HEK293 (cell line): Measurements from ENCODE around the gene NAV1.

ENCODE experiments used
- CTCF ChIP-seq: fragments of 450-650 bp; formaldehyde crosslinking; IDR thresholded peaks from 2 replicates; pipeline ENCODE4 v1.5.1; 2016; ENCODE audit warnings: missing biosample characterization, missing genetic modification characterization
- GLI2 ChIP-seq: fragments of 450-650 bp; formaldehyde crosslinking; IDR thresholded peaks from 2 replicates; pipeline ENCODE4; 2017; ENCODE audit warnings: missing biosample characterization, missing genetic modification characterization, low read depth, borderline replicate concordance
- HOXA7 ChIP-seq: sonication (generic); formaldehyde crosslinking; IDR thresholded peaks from 2 replicates; pipeline ENCODE4 v1.8.1; 2022; ENCODE audit warnings: missing genetic modification reagents, borderline replicate concordance
- REPIN1 ChIP-seq: fragments of 450-650 bp; formaldehyde crosslinking; IDR thresholded peaks from 2 replicates; pipeline ENCODE4 v1.5.1; 2017; ENCODE audit warnings: missing biosample characterization, missing genetic modification characterization, low read depth
- TRIM28 ChIP-seq: IDR thresholded peaks from 2 replicates; pipeline ENCODE4 v1.6.1; 2011; ENCODE audit warnings: low read length, control low read depth, borderline replicate concordance
- ZBTB21 ChIP-seq: fragments of 450-650 bp; formaldehyde crosslinking; IDR thresholded peaks from 2 replicates; pipeline ENCODE4 v1.5.1; 2017; ENCODE audit warnings: missing biosample characterization, missing genetic modification characterization
- ZFP69B ChIP-seq: fragments of 450-650 bp; formaldehyde crosslinking; IDR thresholded peaks from 2 replicates; pipeline ENCODE4 v1.5.1; 2016; ENCODE audit warnings: missing biosample characterization, missing genetic modification characterization
- ZNF174 ChIP-seq: fragments of 450-650 bp; formaldehyde crosslinking; IDR thresholded peaks from 2 replicates; pipeline ENCODE4 v1.5.0; 2017; ENCODE audit warnings: missing biosample characterization, mild to moderate bottlenecking, missing genetic modification characterization
- ZNF292 ChIP-seq: fragments of 450-650 bp; formaldehyde crosslinking; IDR thresholded peaks from 2 replicates; pipeline ENCODE4 v1.5.1; 2016; ENCODE audit warnings: low read depth, missing biosample characterization, missing genetic modification characterization, borderline replicate concordance
- ZNF302 ChIP-seq: fragments of 450-650 bp; formaldehyde crosslinking; IDR thresholded peaks from 2 replicates; pipeline ENCODE4 v1.5.1; 2016; ENCODE audit warnings: missing biosample characterization, missing genetic modification characterization, low read depth
- ZNF670 ChIP-seq: fragments of 450-650 bp; formaldehyde crosslinking; IDR thresholded peaks from 2 replicates; pipeline ENCODE4 v1.5.1; 2016; ENCODE audit warnings: missing biosample characterization, missing genetic modification characterization, low read depth
- ZNF747 ChIP-seq: fragments of 450-650 bp; formaldehyde crosslinking; IDR thresholded peaks from 2 replicates; pipeline ENCODE4 v1.5.1; 2016; ENCODE audit warnings: missing biosample characterization, missing genetic modification characterization
- TF ChIP-seq, protein P1 (sequence below): fragments of 450-650 bp; formaldehyde crosslinking; IDR thresholded peaks from 2 replicates; pipeline ENCODE4 v1.5.1; 2016; ENCODE audit warnings: missing biosample characterization, missing genetic modification characterization
- TF ChIP-seq, protein P2 (sequence below): fragments of 450-650 bp; formaldehyde crosslinking; IDR thresholded peaks from 2 replicates; pipeline ENCODE4 v1.5.1; 2016; ENCODE audit warnings: missing biosample characterization, missing genetic modification characterization

DNA sequence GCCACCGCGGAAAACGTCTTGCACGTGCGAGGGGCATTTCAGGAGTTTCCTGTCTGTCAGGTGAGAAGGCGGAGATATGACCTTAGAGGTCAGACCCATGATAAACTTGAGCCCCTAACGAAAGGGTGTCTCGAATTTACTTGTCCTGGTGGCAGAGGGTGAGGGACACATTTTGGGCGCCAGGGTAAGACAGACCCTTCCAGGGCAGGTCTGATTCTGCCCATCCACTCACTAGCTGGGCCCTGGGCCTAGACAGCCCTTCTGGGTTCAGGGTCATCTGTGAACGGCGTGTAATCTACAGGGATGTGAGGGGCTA, 31.6 kb upstream of the NAV1 start:
- TF ChIP-seq CTCF (no peak), HOXA7 (CRISPR knock-in tag) (no peak), ZNF747 (tag by site-specific recombination) (no peak), ZNF174 (no peak), ZNF302 (tag by site-specific recombination) (no peak), ZNF670 (no peak), ZBTB21 (no peak), ZFP69B (tag by site-specific recombination) (no peak), TRIM28 (no peak), ZNF292 (no peak), REPIN1 (tag by site-specific recombination) (no peak), GLI2 (tag by site-specific recombination) (no peak)
- TF ChIP-seq, protein P1, sequence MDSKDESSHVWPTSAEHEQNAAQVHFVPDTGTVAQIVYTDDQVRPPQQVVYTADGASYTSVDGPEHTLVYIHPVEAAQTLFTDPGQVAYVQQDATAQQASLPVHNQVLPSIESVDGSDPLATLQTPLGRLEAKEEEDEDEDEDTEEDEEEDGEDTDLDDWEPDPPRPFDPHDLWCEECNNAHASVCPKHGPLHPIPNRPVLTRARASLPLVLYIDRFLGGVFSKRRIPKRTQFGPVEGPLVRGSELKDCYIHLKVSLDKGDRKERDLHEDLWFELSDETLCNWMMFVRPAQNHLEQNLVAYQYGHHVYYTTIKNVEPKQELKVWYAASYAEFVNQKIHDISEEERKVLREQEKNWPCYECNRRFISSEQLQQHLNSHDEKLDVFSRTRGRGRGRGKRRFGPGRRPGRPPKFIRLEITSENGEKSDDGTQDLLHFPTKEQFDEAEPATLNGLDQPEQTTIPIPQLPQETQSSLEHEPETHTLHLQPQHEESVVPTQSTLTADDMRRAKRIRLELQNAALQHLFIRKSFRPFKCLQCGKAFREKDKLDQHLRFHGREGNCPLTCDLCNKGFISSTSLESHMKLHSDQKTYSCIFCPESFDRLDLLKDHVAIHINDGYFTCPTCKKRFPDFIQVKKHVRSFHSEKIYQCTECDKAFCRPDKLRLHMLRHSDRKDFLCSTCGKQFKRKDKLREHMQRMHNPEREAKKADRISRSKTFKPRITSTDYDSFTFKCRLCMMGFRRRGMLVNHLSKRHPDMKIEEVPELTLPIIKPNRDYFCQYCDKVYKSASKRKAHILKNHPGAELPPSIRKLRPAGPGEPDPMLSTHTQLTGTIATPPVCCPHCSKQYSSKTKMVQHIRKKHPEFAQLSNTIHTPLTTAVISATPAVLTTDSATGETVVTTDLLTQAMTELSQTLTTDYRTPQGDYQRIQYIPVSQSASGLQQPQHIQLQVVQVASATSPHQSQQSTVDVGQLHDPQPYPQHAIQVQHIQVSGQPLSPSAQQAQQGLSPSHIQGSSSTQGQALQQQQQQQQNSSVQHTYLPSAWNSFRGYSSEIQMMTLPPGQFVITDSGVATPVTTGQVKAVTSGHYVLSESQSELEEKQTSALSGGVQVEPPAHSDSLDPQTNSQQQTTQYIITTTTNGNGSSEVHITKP (tag by site-specific recombination) = no peak
- TF ChIP-seq, protein P2, sequence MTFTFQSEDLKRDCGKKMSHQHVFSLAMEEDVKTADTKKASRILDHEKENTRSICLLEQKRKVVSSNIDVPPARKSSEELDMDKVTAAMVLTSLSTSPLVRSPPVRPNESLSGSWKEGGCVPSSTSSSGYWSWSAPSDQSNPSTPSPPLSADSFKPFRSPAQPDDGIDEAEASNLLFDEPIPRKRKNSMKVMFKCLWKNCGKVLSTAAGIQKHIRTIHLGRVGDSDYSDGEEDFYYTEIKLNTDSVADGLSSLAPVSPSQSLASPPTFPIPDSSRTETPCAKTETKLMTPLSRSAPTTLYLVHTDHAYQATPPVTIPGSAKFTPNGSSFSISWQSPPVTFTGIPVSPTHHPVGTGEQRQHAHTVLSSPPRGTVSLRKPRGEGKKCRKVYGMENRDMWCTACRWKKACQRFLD (tag by site-specific recombination) = no peak
